ENCODE measurements around the gene ECI2.
"Not testable (repeated sequence)": the region's sequence is repeated elsewhere in the genome, so short reads cannot be mapped to it uniquely, and the experiment has no call there.

ECI2 gene

DNA sequence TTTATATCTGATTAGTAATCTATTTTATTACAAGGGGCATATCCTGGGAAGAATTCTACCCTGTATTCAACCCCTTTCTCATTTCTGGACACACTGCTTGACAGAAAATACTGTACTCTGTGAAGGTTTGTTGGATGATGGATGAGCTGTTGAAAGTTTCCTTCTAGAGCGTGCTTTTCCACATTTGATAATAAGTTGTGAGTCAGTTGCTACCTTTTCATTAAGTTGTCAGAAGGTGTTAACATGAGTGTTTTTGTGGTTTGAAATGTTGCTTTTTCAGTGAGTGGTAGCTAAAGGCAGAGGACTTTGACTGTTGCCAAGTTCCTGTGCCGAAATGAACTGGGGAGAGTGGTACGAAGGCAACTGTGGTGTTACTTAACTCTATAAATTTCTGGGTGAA, 3.9 kb upstream of the ECI2 start:
- DNase-seq (ENCODE audit: low spot score): no peak

DNA sequence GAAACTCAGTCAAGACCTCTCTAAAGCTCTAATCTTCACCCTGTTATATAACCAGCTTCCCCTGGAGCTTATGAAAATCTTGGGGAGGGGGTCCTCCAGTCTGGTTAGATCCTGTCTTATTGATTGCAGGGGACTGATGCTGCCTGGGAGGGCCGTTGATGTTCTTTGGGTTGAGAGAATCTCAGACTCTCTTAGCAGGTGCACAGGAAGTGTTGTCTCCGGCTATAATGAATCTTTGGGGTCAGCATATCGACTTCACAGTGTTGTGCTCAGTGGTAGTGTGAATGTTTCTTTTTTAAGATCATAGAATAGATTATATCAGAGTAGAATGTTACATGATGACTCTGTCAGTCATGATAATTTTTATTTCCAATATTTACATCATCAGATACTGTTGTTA, 2.8 kb upstream of the ECI2 start:
- no peak for DNase-seq (ENCODE audit: low spot score)

DNA sequence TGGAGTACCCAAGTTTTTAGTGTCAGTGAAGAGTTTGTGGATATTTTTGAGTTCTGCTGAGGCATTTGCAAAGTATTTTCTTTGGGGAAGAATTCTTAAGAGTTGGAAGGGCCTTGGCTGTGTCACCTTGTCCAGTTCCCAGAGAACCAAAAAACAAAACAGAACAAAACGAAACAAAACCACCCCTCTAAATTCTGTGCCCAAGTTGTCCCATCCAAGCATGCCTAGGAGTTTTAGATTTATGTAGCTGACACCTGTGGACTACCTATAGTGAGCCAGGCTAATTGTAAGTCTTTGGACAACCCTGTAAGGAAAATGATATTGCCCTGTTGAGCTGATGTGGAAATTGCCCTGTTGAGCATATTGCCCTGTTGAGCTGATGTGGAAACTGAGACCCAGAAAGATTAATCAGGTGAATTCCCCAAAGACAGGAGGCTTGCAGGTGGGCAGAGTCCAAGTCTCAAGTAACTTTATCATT, 1.0 kb upstream of the ECI2 start:
- DNase-seq (ENCODE audit: low spot score): no peak

DNA sequence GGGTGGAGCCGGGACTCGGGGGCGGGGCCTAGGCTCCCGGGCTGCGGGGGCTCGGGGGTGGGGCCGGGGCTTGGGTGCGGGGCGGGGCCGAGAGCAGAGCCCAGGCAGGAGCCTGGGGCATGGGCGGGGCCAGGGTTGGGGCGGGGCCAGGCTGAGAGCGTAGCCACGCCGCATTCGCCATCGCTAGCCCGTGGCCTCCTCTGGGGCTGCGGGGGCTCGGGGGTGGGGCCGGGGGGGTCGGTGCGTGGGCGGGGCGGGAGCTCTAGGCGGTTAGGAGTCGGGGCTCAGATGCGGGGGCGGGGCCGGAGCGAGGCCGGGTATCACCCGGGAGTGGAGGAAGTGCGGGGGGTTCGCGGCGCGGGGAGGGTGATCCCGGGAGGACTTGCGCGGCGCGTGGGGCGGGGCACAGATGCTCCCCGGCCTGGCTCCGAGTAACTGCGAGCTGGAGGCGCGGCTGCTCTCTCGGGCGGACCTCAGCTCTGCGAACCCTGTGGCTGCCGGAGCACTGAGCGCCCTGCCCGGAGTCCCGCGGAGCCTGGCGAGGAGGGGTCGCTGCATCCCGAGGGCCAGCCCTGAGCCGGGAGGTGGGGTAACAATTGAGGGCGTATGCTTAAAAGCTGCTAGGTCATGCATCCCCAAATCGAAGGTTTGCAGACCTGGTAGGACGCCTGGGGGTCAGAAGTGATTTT, 434 bp upstream of the ECI2 start:
- peak; percentile 66 for DNase-seq (ENCODE audit: low spot score)

DNA sequence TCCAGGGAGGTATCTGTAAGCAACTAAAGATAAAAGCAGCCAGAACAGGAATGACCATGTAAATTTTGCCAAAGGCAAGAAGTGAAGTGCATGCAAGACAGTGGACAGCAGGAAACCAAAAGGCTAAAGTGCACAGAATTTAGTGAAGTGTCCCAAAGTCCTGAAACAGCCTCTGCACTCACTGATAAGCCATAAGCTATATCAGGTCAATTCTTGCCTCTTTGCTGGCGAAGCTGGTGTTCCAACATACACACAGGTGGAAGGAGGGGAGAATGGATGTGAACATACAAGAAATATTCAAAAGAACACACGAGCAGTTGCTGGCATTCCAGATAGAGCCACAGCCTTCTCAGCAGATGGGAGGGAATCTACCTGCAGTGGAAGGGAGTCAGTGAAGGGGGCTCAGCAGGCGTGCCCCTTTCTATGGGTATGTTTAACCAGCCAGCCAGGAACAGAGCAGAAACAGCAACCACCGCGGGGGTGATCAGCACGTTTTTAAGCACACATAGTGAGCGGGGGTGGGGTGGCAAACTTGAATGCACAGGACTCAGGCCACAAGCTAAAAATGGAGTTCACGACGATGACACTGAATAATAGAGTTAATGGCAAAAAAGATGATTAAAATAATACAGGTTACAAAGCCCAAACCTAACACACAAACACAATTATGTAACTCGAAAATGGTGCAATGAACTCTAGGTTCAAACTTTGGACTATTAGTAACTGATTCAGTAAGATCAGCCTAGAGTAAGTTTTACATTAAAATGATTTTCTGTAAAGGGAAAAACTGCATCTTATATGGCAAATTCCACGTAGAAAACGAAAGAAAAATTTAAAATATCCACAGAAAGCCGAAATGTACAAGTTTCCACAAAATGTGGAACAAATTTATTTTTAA, 1.2 kb downstream of the ECI2 start:
- DNase-seq (ENCODE audit: low spot score): no peak

DNA sequence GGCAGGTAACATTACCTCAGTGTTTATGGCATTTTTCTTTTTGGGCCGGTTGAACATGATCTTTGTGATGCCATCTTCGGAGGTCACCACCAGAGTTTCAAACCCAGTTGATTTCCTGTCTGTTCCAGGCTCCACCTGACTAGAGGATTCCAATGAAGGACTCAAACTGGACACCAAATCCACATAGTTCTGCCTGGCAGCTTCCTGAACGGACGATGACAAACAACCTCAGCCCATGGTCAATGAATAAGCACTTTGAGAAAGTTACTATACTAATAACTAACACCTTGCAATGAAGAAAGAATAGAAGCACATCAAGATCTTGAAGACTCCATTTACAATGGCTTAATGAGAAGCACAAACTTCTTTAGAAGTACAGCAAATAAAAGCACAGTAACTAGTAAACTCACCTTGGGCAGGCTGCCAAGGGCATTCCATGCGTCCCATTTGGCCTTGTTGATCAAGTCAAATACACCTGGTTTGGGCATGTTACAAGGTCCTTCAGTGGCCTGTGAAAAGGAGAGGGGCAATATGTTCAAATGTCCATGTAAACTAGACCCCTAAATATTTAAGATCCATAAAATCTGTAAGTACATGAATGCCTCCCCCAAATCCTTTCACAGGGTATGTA, 4.9 kb downstream of the ECI2 start:
- no peak for DNase-seq (ENCODE audit: low spot score)

DNA sequence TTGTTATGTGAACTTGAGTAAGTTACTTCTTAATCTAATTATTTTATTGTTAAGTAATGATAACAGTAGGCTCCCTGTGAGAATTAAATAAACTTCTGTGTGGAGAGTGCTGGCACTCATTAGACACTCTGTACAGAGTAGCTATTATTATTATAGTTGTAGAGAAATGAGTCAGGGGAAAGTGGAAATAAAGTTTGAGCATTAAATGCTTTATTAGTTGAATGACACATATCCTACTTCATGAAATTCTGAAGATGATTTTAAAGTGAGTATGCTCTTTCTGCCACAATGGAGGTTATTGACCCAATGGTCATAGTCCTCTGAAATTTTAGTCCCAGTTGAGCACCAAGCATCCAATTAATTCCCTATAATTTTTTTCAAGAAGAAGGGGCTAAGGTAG, 5.9 kb downstream of the ECI2 start:
- DNase-seq (ENCODE audit: low spot score): no peak

DNA sequence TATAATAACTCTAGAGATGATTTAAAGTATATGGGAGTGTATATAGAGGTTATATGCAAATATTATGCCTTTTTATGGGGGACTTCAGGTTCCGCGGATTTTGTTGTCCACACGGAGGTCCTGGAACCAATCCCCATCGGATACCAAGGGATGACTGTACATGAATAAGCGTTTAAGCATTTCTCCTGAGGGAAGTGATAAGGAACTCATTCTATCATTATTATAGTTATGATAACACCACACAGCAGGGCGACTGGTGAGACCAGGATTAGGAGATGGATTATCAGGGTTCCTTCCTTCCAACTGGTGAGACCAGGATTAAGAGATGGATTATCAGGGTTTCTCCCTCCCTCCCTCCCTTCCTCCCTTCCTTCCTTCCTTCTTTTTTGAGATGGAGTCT, 6.6 kb downstream of the ECI2 start:
- DNase-seq (ENCODE audit: low spot score): no peak

DNA sequence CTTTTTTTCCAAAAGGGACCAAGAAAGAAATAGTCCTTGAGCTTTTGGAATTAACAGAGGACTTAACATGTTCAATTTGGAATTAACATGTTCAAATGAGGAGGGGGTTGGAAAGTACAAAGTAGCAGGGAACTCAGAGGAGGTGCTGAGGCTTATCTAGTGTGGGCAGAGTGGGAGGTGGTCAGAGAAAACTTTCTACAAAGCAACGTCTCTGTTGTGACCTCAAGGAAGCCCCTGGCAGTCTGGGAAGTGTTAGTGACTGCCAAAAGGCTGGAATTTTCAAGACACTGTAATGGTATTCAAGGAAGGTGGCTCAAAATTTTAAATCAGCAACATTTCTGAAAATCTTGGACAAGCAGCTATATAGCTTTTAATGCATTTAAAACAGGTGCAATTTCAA, 7.3 kb downstream of the ECI2 start:
- DNase-seq (ENCODE audit: low spot score): no peak

DNA sequence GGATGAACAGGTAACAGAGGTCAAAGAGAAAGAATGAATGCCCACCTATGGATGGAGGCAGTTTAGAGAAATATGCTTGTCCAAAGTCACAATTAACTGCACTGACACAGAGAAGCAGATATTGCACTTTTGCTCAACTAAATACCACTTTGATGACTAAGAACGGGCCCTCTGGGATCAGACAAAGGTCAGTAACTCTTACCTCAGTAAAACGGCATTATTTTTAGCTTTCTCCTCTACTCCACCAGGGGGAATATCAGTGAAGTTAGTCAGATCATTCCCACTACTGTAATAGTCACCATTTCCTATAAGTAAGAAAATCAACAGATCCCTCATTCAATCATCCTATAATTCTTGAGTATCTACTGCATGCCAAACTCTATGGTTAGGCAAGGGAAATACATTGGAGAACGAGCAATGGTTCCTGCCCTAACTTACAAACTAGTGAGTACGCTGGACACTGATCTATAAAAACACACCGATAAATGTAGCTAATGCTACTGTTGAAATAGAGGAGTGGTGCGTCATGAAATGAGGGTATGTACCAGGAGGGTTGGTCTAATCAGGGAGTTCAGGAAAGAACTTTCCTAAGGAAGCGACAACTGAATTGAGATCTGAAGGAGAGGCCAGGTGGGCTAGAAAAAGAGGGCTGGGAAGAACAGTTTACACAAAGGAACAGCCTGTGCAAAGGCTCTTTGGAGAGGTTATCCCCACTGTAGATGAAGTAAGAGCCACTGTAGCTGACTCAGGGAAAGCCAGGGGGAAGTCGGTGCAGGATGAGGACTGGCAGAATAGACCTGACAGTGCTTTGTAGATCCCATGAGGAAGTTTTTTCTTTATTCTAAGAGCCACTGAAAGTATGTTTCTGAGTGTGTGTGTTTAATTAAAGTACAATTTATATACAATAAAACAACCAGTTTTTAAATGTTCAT, 9.2 kb downstream of the ECI2 start:
- DNase-seq (ENCODE audit: low spot score): peak; percentile 25

DNA sequence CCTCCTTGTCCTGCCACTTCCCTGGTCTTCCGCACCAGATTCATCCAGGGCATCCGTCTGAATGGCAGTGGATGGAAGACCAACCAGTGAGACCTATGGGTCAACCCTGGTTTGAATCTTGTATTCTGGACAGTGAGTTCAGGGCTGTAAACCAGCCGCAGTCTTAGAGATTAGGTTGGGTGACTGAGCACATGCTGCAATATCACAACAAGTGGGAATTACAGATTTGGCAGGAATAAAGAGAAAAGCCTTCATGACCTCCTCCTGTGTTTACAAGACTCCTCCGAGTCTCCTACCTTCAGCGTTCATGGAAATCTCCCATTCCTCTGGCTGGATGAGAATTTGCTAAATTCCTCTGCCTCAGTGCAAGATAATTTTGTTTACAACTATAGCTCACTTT, 9.9 kb downstream of the ECI2 start:
- DNase-seq (ENCODE audit: low spot score): no peak

DNA sequence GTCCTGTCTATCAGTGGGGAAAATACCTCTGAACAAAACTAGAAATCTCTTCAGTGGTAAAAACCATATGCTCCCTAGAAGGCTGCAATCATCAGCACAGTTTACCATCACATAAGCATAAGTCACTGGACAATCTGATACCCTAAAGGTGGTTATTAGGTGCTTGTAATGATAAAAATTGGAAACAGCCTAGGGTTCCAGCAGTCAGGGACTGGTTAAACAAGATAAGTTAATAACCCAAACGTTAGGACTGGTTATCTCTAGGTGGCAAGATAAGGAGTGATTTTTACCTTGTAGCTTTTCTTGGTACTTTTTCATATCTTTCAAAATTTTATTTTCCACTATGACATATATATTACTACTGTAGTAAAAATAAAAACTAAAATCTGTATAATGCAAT, 11.0 kb downstream of the ECI2 start:
- DNase-seq (ENCODE audit: low spot score): no peak

DNA sequence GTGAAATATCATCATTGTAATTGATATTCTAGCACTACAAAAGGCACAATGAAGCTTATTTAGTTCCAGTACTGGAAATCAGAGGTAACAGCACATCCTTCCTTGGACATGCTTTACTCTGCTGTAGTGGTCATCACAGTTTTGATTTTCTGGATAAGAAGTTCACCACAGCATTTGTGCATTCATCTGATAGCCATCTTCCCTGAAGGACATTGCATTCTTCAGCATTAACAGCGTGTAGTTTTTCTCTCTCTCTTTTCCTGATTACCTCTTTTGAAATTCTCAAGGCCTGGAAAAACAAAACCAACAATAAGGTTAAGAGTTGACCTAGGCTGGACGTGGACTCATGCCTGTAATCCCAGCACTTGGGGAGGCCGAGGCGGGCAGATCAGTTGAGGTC, 19.6 kb downstream of the ECI2 start:
- no peak for DNase-seq (ENCODE audit: low spot score)

DNA sequence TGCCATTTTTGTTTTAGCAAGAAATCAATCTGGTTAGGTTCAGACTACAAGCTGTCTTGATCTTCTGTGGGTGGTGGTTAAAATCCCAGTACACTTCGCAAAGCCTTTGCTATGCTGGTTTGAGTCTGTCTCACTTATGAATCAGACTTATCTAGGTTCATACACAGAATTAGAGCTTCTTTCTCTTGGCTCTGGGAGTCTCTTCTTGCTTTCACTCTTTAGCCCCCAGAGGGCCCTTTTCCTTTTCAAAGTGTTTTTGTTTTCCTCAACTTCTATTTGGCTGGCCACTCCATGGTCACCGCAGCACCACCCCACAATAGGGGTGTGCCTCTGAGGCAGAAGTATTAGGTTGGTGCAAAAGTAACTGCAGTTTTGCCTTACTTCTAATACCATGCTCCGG, 21.3 kb downstream of the ECI2 start:
- DNase-seq (ENCODE audit: low spot score): no peak

DNA sequence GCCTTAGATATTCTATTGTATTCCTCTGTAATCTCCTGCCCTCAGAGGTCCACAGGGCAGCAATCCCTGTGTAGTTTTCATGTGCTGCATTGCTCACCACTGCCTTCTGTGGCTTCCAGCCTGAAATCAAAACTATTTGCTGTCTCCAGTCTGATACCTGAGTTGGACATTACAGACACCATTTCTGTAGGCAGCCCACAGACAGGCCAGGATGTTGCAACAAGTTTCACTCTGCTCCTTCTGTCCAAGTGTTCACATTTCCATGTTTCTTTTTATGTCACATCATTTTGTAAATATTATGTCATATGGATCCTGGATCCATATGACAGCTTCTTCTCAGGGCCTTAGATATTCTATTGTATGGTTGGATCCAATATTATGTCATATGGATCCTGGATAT, 21.7 kb downstream of the ECI2 start:
- no peak for DNase-seq (ENCODE audit: low spot score)

DNA sequence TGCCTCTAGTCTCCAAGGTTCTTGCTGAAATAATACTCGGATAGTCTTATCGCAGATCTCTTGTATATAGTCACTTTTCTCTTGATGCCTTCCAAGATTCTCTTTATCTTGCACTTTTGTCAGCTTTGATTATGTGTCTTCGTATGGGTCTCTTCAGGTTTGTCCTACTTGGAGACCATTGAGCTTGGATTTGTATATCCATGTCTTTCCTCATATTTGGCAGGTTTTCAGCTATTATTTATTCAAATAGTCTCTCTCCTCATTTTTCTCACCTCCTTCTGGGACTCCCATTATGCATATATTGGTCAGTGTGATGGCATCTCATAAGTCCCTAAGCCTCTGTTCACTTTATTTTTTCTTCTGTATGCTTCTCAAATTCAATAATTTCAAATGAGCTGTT, 23.0 kb downstream of the ECI2 start:
- no peak for DNase-seq (ENCODE audit: low spot score)

DNA sequence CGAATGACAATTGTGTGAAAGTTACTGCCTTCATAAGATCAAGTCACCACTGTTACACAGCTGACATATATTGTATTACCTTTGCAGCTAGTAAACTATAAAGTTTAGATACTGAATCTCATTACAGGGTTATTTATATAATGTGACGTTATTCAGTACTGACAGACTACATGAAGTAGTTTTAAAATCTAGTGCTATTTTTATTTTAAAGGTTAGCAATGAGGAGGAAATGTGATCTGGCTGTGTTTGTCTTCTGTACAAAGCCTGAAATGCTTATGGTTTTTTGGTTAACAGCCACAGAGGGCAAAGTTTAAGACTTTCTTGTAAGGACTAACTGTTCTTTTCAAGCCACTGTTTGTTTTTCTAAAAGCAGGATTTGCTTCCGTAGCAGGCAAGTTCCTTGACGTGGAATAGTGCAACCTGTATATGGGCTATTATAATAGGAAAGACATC, 26.0 kb downstream of the ECI2 start:
- DNase-seq (ENCODE audit: low spot score): not testable (repeated sequence)

DNA sequence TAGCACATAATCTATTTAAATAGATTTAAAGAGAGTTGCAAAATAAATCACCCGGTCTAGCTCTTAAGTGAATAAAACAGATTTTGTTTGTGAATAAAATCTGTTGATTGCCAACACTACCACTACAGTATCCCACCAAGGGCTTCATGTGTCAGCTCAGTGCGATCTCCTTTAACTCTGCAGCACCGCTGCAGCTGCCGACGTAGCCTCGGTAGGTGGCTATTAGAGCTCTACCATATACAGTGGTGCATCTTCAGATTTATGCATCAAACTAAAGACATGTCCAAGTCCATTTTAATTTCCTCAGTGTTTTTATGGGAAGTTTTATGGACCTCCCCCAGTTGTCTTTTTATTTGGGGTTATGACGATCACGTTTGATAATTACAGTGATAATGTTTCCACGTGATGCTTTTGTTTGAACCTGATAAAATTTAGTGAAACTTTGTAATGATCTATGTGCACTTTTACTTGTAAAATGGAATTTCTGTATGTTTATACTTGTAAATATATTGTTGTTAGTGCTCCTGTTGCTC, 26.7 kb downstream of the ECI2 start:
- DNase-seq (ENCODE audit: low spot score): no peak

DNA sequence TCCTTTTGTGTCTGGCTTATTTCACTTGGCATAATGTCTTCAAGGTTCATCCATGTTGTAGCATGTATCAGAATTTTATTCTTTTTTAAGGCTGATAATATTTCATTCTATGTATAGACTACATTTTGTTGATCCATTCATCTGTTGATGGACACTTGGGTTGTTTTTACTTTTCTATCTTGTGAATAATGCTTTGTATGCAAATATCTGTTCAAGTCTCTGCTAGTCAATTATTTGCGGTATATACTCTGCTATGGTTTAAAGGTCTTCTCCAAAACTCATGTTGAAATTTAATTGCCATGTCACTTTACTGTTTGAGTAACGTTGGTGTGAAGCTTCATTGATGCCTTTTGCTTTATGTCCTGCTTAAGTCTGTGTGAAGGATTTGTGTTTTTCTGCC, 27.5 kb downstream of the ECI2 start:
- no peak for DNase-seq (ENCODE audit: low spot score)

DNA sequence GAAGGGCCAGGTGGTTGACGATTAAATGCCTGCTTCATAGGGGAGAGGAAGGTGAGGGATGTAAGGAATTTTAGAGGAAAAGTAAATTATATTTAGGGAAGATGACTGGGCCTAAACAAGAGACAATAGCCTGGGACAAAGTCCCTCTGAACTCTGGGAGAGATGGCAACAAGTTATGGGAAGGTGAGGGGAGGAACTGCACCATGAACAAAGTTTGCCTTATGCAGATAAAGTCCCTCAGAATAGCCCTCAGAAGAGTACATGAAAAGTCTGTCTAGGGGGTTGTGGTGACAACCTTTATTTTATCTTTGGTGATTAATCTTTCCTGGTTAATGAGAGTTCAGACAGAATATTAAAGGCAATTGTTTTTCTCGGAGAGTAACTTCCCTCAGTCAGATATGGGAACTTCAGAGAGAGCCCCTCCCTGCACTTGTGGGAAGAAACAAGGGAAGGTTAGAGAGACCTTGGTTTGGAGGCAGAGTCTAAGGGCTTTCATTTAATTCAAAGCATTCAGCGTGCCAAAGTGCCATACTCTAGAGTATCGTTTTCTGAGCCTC, 29.3 kb downstream of the ECI2 start:
- no peak for DNase-seq (ENCODE audit: low spot score)

DNA sequence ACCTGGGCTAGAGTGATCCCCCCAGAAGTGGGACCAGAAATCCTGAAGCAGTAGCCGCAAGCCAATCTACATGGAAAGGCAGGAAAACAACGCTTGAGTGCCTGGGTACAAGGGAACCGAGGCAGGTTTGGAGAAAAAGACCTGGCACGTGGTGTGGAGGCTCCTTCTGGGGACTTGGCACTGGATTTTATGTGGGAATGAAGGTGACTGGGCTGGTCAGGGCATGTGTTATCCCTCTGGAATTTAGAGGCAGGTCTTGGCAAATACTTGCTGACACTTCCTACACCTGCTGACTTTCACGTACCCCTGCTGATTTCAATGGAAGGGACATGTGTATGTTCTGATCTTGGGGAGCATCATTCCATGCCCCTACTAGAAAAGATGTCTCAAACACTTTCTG, 31.4 kb downstream of the ECI2 start:
- no peak for DNase-seq (ENCODE audit: low spot score)
